ENCODE data around the gene PHLDB2. TPM values are rescaled to one million over a fixed set of nuclear protein-coding genes. Genes with fewer than 3 reads are reported as not detected.

PHLDB2 gene
- total RNA-seq, 4 donors from 2014 or later: 89.5 to 421 (median 186) TPM

DNA sequence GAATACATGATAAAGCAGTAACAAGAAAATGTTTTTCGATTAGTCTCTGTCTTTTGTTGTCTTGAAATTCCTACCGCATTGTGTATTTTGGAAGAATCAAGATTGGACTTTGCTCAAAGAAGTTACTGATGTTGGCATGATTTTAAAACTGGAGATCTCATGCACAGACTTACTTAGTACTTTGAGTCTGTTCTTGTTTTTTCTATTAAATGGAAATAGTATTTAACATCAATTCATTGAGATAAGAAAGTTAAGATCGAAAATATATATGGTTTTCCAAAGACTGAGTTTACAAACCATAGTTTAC lies 122.3 kb downstream of the PHLDB2 start:
- DNase-seq (ENCODE audit: low spot score) (no peak), ATAC-seq (ENCODE audit: low FRiP score) (no peak)
- TF ChIP-seq CTCF (IDR thresholded peaks at IDR 0.05): no peak

DNA sequence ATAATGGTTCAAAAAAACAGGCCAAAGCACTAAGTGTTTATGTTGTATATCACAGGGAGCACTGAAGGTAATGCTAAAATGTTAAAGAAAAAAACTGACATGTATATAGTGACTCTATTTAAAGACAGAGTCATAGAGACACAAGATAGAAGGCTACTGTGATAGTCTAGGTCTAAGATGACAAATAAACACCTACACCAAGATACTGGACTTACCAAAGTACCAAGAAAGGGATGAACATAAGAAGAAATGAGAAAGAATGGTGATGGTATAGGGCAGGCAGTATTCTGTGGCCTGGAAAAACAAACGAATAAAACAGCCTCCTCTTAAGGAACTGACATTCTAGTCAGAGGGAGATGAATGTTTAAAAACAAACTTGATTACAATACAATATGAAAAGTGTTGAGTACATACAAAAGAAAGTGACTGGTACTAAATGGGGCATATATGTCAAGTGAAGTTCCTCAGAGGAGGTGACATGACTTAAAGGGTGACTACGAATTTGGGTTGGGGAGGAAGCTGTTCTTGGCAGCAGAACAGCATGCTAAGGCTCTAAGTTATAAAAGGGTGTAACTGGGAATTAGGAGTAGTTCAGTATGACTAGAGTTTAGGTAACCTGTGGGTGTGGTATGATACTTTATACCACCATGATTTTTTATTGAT lies 125.7 kb downstream of the PHLDB2 start:
- no peak for DNase-seq (ENCODE audit: low spot score)
- no peak for TF ChIP-seq CTCF (IDR thresholded peaks at IDR 0.05)
- no peak for ATAC-seq (ENCODE audit: low FRiP score)

DNA sequence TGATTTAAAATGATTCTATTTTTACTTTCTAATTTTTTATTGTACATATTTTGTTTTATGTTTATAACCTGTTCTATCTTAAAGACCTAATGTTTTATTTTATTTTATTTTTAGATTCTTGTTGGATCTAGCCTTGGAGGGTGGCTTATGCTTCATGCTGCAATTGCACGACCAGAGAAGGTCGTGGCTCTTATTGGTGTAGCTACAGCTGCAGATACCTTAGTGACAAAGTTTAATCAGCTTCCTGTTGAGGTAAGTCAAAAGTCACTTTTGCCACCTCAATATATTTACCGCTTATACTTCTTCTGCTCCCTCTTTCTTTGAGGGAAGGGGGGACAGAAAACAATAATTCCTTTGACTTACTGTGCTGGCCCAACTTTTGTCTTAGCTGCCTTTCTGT lies 127.7 kb downstream of the PHLDB2 start:
- no peak for DNase-seq (ENCODE audit: low spot score)
- no peak for TF ChIP-seq CTCF (IDR thresholded peaks at IDR 0.05)
- no peak for ATAC-seq (ENCODE audit: low FRiP score)

GRCh38 chr3:111989061-111989678 lies 130.1 kb downstream of the PHLDB2 start:
- TF ChIP-seq CTCF (IDR thresholded peaks at IDR 0.05): no peak
- ATAC-seq (ENCODE audit: low FRiP score) (no peak), DNase-seq (ENCODE audit: low spot score) (no peak)

- TF ChIP-seq CTCF (IDR thresholded peaks at IDR 0.05): no peak
- ATAC-seq (ENCODE audit: low FRiP score): no peak
- DNase-seq (ENCODE audit: low spot score): no peak
Measured at GRCh38 chr3:111993038-111993437, 134.0 kb downstream of the PHLDB2 start.

DNA sequence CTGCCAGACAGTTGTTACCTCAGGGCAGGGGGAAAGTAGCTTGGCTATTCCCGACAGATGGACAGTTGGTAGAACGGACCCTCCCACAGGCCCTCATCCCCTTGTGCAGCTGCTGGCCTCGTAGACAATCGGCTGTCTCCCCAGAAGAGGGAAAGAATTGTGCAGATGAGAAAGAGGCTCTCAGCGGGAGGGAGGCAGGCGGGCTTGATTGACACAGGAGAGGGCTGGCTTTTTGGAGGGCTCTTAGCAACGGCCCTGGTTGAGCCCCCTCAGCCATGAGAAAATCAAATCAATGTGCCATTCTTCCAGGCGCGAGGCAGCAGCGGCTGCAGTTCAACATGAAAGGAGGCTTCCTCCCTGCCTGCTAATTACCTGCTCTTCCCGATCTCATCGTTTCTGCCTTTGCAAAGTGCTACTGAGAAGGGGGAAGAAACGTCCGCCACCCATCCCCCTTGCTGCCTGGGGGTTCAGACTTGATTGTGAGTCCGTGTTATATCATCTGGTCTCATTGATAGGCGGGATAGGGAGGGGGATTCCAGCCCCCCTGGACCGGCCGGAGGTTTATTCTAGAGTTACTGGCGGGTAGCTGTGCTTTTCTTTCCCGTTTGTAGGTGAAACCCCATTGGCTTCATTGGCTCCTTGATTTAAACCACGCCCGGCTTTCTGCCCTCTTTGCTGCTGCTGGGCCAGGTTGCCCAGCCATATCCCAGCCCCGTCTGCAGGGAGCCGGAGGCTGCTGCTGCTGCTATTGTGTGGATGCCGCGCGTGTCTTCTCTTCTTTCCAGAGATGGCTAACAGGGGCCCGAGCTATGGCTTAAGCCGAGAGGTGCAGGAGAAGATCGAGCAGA lies 139.8 kb downstream of the PHLDB2 start, which contains the start of gene TAGLN3:
Gene TAGLN3, plus strand, starts transcription at position 287 of the 848 bp plus-strand sequence. Its CDS starts 501 bp downstream, at position 788.
- ATAC-seq (ENCODE audit: low FRiP score): peak; percentile 39
- DNase-seq (ENCODE audit: low spot score): no peak
- no peak for TF ChIP-seq CTCF (IDR thresholded peaks at IDR 0.05)
